Measurements from ENCODE around the gene STXBP3. TPM values are rescaled to one million over a fixed set of nuclear protein-coding genes. Genes with fewer than 3 reads are reported as not detected.

The STXBP3 gene
- total and polyA plus RNA-seq, 2 of the 13 experiments (the other 11 are each of a cell fraction or from before 2014, with no cell fraction given) = 13.0 to 20.8 TPM

DNA sequence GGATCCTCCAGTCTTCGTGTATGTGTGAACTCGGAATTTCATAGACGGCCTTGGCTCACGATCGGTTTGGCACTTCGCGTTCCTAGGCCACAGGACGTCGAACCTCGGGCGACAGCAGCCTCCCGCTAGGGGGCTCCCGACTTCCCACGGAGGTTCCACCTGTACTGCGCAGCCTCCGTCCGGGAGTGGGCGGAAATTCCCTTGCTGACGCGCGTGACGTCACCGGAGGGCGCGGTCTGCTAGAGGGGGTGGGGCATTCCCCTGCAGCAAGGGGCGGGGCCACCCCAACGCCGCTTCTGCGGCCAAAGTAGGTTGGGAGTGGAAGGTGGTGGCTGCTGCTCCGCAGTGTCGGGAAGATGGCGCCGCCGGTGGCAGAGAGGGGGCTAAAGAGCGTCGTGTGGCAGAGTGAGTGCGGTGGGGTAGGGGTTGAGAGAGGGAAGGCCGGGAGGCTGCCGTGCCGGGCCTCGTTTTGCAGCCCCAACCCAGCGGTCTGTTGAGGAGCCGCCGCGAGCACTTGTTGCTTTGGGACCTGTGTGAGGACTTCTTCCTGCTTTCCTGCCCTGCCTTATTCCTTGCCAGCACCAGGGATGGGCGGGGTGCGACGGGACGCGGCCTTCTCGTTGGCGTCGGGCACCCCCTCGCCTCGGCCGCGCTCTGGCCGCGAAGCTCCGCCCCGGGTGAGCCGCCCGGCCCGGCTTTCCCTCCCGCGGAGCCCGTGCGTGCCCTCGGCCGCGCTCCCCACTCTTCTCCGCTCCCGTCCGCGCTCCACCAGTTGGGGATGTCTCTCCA lies at the start of gene STXBP3 (continued):
- TF ChIP-seq, protein P1, sequence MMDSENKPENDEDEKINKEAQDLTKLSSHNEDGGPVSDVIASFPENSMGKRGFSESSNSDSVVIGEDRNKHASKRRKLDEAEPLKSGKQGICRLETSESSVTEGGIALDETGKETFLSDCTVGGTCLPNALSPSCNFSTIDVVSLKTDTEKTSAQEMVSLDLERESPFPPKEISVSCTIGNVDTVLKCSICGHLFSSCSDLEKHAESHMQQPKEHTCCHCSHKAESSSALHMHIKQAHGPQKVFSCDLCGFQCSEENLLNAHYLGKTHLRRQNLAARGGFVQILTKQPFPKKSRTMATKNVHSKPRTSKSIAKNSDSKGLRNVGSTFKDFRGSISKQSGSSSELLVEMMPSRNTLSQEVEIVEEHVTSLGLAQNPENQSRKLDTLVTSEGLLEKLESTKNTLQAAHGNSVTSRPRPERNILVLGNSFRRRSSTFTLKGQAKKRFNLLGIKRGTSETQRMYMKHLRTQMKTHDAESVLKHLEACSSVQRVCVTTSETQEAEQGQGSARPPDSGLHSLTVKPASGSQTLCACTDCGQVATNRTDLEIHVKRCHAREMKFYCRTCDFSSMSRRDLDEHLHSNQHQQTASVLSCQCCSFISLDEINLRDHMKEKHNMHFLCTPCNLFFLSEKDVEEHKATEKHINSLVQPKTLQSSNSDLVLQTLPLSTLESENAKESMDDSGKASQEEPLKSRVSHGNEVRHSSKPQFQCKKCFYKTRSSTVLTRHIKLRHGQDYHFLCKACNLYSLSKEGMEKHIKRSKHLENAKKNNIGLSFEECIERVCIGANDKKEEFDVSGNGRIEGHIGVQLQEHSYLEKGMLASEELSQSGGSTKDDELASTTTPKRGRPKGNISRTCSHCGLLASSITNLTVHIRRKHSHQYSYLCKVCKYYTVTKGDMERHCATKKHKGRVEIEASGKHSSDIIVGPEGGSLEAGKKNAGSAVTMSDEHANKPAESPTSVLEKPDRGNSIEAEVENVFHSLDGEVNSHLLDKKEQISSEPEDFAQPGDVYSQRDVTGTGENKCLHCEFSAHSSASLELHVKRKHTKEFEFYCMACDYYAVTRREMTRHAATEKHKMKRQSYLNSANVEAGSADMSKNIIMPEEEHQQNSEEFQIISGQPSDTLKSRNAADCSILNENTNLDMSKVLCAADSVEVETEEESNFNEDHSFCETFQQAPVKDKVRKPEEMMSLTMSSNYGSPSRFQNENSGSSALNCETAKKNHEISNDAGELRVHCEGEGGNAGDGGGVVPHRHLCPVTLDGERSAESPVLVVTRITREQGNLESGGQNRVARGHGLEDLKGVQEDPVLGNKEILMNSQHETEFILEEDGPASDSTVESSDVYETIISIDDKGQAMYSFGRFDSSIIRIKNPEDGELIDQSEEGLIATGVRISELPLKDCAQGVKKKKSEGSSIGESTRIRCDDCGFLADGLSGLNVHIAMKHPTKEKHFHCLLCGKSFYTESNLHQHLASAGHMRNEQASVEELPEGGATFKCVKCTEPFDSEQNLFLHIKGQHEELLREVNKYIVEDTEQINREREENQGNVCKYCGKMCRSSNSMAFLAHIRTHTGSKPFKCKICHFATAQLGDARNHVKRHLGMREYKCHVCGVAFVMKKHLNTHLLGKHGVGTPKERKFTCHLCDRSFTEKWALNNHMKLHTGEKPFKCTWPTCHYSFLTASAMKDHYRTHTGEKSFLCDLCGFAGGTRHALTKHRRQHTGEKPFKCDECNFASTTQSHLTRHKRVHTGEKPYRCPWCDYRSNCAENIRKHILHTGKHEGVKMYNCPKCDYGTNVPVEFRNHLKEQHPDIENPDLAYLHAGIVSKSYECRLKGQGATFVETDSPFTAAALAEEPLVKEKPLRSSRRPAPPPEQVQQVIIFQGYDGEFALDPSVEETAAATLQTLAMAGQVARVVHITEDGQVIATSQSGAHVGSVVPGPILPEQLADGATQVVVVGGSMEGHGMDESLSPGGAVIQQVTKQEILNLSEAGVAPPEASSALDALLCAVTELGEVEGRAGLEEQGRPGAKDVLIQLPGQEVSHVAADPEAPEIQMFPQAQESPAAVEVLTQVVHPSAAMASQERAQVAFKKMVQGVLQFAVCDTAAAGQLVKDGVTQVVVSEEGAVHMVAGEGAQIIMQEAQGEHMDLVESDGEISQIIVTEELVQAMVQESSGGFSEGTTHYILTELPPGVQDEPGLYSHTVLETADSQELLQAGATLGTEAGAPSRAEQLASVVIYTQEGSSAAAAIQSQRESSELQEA (CRISPR knock-in tag; IDR thresholded peaks at IDR 0.05; ENCODE audit: not compliant biosample characterization) = peak; percentile 56
- TF ChIP-seq MXD3 (CRISPR knock-in tag; IDR thresholded peaks at IDR 0.05) (peak; percentile 60; the same call in 1 of the 2 replicates), NCOA1 (CRISPR knock-in tag; IDR thresholded peaks at IDR 0.05) (no peak), ATF5 (CRISPR knock-in tag; IDR thresholded peaks at IDR 0.05; ENCODE audit: low read depth) (0 out of 2 replicates have a peak, but pooled peaks have one; percentile 17), POLR2AphosphoS5 (IDR thresholded peaks at IDR 0.05; ENCODE audit: low read depth, low read length) (peak; percentile 95), NPAS2 (CRISPR knock-in tag; IDR thresholded peaks at IDR 0.05; ENCODE audit: borderline replicate concordance) (no peak), ZFP36L1 (CRISPR knock-in tag; IDR thresholded peaks at IDR 0.05) (peak; percentile 6; the same call in 1 of the 2 replicates), SRSF9 (IDR thresholded peaks at IDR 0.05; ENCODE audit: borderline replicate concordance, insufficient read depth, low read depth, low read length, poor library complexity, severe bottlenecking) (no peak), TEAD3 (CRISPR knock-in tag; optimal IDR thresholded peaks at IDR 0.05; ENCODE audit: borderline replicate concordance) (peak; percentile 93), ZNF205 (CRISPR knock-in tag; IDR thresholded peaks at IDR 0.05) (no peak; the same call in 1 of the 2 replicates), TP53 (CRISPR knock-in tag; conservative IDR thresholded peaks at IDR 0.05) (no peak; the same call in 1 of the 2 replicates), ZNF572 (CRISPR knock-in tag; IDR thresholded peaks at IDR 0.05) (peak; percentile 83; the same call in 1 of the 2 replicates), HDAC1 (CRISPR knock-in tag; IDR thresholded peaks at IDR 0.05) (peak; percentile 69), ZNF629 (CRISPR knock-in tag; conservative IDR thresholded peaks at IDR 0.05) (no peak), KLF15 (CRISPR knock-in tag; IDR thresholded peaks at IDR 0.05; ENCODE audit: borderline replicate concordance) (no peak), FIP1L1 (IDR thresholded peaks at IDR 0.05; ENCODE audit: borderline replicate concordance, insufficient read depth, low read depth, low read length) (no peak), ZNF557 (CRISPR knock-in tag; IDR thresholded peaks at IDR 0.05) (peak; percentile 77; the same call in 1 of the 2 replicates)
- TF ChIP-seq, protein P2, sequence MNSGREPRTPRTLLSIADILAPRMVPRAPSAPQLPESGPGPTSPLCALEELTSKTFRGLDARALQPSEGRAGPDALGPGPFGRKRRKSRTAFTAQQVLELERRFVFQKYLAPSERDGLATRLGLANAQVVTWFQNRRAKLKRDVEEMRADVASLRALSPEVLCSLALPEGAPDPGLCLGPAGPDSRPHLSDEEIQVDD (CRISPR knock-in tag; IDR thresholded peaks at IDR 0.05; ENCODE audit: borderline replicate concordance) = no peak
- TF ChIP-seq, protein P3, sequence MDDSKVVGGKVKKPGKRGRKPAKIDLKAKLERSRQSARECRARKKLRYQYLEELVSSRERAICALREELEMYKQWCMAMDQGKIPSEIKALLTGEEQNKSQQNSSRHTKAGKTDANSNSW (CRISPR knock-in tag; IDR thresholded peaks at IDR 0.05; ENCODE audit: borderline replicate concordance) = 0 out of 2 replicates have a peak, but pooled peaks have one; percentile 35
